ENCODE results near the gene ZNF536.

ZNF536 gene

DNA sequence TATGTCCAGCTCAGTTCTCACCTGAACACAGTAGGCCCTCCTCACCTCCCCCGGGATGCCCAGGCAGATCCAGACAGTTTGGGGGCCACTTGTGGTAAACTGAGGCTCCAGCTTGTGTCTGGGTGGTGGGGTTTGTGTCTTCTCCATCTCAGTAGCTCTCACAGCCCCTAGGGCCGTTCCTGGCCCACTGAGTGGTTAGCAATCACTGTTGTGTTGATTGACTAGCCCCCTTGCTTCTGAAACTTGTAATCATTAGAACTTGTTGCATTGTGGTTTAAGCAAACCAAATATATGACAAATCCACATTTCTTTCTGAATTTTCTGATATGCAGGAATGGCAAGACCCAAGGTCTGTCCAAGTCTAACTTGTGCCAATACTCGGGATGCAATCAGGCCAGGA, 13.9 kb upstream of the ZNF536 start:
- DNase-seq (ENCODE audit: extremely low spot score): no peak
- TF ChIP-seq, protein P1, sequence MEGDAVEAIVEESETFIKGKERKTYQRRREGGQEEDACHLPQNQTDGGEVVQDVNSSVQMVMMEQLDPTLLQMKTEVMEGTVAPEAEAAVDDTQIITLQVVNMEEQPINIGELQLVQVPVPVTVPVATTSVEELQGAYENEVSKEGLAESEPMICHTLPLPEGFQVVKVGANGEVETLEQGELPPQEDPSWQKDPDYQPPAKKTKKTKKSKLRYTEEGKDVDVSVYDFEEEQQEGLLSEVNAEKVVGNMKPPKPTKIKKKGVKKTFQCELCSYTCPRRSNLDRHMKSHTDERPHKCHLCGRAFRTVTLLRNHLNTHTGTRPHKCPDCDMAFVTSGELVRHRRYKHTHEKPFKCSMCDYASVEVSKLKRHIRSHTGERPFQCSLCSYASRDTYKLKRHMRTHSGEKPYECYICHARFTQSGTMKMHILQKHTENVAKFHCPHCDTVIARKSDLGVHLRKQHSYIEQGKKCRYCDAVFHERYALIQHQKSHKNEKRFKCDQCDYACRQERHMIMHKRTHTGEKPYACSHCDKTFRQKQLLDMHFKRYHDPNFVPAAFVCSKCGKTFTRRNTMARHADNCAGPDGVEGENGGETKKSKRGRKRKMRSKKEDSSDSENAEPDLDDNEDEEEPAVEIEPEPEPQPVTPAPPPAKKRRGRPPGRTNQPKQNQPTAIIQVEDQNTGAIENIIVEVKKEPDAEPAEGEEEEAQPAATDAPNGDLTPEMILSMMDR (IDR thresholded peaks at IDR 0.05; ENCODE audit: control extremely low read depth, extremely low read depth, low read depth, missing control alignments): no peak
- CTCF ChIA-PET: no interaction called here
- POLR2A ChIA-PET: no interaction called here

DNA sequence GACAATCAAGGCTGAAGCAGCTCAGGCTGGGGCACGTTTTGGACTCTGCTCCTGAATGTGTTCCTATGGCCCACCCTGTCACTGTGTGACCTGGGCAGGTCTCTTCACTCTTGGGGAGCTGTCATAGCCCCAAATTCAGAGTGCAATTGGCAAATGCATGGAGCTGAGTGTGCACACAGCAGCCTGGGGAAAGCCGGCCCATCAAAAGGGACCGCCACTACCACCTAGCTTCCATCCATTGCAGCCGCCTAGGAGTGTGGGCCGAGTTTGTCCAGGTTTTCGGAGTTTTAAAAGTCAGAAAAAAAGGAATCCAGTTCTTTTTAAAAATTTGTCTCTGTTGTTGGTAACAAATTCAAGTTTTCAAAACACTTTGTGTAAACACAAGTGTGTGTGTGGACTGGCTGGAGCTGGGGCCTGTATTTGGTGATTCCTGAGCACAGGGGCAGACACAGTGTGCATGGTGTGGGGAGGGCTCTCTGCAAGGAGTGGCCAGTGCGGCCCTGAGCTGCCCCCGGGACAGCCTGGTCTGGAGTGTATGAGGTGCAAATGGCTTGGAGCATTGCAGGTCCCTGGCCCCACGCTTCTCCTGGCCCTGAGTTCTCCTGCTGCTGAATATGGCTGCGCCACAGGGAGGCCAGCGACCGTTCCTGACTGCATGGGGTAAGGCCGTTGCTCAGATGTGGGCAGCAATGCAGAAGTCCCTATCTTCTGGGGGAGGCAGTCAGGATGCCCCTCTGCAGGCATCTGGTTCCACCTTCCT, 13.2 kb upstream of the ZNF536 start:
- TF ChIP-seq, protein P1 (IDR thresholded peaks at IDR 0.05; ENCODE audit: control extremely low read depth, extremely low read depth, low read depth, missing control alignments): no peak
- ChIA-PET POLR2A (no interaction called here), CTCF (no interaction called here)
- DNase-seq (ENCODE audit: extremely low spot score): no peak

DNA sequence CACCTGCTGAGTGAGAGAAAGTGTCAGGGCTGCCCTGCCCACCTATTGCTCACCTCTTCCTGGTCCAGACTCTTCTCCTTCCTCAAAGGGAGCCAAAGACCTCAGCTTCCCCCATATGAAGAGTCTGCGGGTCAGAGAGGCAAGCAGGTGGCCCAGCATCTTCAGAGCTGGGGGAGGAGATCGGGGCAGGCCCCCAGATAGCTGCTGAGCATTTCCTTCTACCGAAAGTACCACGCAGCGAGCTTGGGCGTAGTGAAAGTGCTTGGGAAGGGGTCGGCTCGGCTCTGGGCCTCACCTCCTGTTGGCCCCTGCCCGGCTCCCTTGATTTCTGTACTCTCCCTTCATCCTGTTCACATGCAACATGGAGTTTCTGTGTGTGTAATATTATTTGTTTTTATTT, 12.2 kb upstream of the ZNF536 start:
- ChIA-PET CTCF (no interaction called here), POLR2A (no interaction called here)
- TF ChIP-seq, protein P1 (IDR thresholded peaks at IDR 0.05; ENCODE audit: control extremely low read depth, extremely low read depth, low read depth, missing control alignments): no peak
- DNase-seq (ENCODE audit: extremely low spot score): no peak

DNA sequence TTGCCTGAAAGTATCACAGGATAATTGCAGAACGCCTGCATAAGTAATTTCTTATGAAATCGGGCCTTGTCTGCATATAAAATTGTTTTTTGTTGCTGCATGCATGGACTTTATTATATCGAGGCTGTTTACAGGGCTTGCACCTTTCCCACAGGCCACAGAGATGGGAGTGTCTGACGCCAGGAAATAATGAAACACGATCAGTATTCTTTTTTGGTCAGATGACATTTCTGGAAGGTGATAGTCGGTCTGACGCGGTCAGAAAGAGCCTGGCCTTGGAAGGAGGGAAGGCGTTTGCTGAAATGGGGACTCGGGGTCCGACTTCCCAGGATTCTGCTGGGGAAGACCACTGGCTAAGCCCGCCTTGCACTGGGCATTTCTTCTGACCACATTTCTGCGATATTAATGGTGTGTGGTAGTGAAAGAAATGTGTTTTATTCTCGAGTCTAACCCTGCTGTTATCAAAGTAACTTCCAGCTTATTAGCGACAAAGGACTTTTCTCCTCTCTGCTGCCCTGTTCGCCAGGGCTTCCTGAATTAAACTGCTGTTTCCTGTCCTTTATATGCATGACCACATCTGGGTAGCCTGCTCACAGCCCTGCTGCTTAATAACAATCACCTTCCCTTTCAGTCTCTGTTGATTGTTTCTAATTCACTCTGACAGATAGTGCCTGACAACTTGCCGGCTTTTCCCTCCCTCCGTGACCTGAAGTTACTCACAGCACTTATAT, 11.6 kb upstream of the ZNF536 start:
- TF ChIP-seq, protein P1 (IDR thresholded peaks at IDR 0.05; ENCODE audit: control extremely low read depth, extremely low read depth, low read depth, missing control alignments): no peak
- no peak for DNase-seq (ENCODE audit: extremely low spot score)
- POLR2A ChIA-PET: no interaction called here
- CTCF ChIA-PET: no interaction called here

DNA sequence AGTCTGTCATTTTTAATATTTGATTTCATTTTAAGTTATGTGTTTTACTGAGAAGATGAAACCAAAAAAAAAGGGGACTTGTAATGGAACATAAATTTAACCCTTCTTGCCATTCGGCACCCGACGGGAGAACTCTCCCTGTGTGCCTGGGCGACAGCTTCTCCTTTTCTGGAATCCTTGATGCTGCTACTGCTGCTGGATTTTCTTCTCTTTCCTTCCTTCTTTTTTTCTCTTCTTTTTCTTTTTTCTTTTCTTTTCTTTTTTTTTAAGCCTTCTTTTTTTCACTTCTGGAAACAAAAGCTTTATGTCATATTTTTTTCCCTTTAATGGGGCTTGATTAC, 11.1 kb upstream of the ZNF536 start:
- ChIA-PET CTCF (no interaction called here), POLR2A (no interaction called here)
- DNase-seq (ENCODE audit: extremely low spot score): no peak
- TF ChIP-seq, protein P1 (IDR thresholded peaks at IDR 0.05; ENCODE audit: control extremely low read depth, extremely low read depth, low read depth, missing control alignments): no peak

DNA sequence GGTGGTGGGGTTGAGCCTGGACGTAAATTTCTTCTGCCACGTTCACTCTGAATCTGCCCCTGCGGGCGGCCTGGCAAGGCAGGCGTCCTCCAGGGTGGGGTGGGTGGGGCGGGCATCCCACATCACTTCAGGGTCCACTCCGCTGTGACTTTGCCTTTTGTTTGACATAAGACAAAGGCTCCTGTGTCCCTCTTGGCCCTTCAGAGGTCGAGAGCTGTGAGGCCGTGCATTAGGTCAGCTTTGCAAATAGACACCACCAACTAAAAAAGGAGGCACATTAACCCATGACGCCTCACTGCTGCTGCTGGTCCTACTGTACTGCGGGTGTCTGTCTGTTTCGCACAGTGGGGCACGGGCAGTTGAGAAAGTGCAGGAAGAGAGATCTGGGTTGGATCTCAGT, 10.5 kb upstream of the ZNF536 start:
- CTCF ChIA-PET: no interaction called here
- POLR2A ChIA-PET: no interaction called here

More for the DNA sequence above, 10.5 kb upstream of the ZNF536 start:
- no peak for DNase-seq (ENCODE audit: extremely low spot score)
- TF ChIP-seq, protein P1 (IDR thresholded peaks at IDR 0.05; ENCODE audit: control extremely low read depth, extremely low read depth, low read depth, missing control alignments): no peak
